OCI-LY1 (cell line): ENCODE data around the gene SKAP2.

Source experiments
- H2AFZ ChIP-seq: fragments of 200-600 bp; sonication (generic), shearing (Covaris generic); 2 replicates; pipeline ENCODE4 v1.6.0; 2014; ENCODE audit warnings: antibody characterized with exemption, mild to moderate bottlenecking, low read length
- H3F3A ChIP-seq: fragments of 200-600 bp; sonication (generic), shearing (Covaris generic); 2 replicates; pipeline ENCODE4 v1.6.0; 2014; ENCODE audit warnings: mild to moderate bottlenecking, antibody characterized with exemption, low read length, moderate library complexity; ENCODE audit not compliant: insufficient read depth
- H3K27ac ChIP-seq: fragments of 200-600 bp; sonication (generic); 2 replicates; pipeline ENCODE4 v1.5.1; 2014; ENCODE audit warnings: low read length, mixed run types, mild to moderate bottlenecking, low read depth; ENCODE audit not compliant: poor library complexity, severe bottlenecking
- H3K27me3 ChIP-seq: fragments of 200-600 bp; sonication (generic); 2 replicates; pipeline ENCODE4 v1.6.0; 2014; ENCODE audit warnings: antibody characterized with exemption, mild to moderate bottlenecking, low read length, moderate library complexity; ENCODE audit not compliant: insufficient read depth
- H3K36me3 ChIP-seq: fragments of 200-600 bp; sonication (generic); 2 replicates; pipeline ENCODE4 v1.6.1; 2014; ENCODE audit warnings: mild to moderate bottlenecking, antibody characterized with exemption, low read length, moderate library complexity, mixed read lengths; ENCODE audit not compliant: insufficient read depth
- H3K4me1 ChIP-seq: fragments of 200-600 bp; sonication (generic); 2 replicates; pipeline ENCODE4 v1.5.1; 2014; ENCODE audit warnings: mild to moderate bottlenecking, low read length, moderate library complexity; ENCODE audit not compliant: insufficient read depth, severe bottlenecking
- H3K4me2 ChIP-seq: fragments of 200-600 bp; sonication (generic), shearing (Covaris generic); 2 replicates; pipeline ENCODE4 v1.6.1; 2014; ENCODE audit warnings: low read length
- H3K4me3 ChIP-seq: fragments of 200-600 bp; sonication (generic); 2 replicates; pipeline ENCODE4 v1.5.1; 2014; ENCODE audit warnings: low read length, low read depth, mild to moderate bottlenecking, mixed read lengths; ENCODE audit not compliant: poor library complexity, severe bottlenecking
- H3K79me2 ChIP-seq: fragments of 200-600 bp; shearing (Covaris generic); 2 replicates; pipeline ENCODE4 v1.6.1; 2016; ENCODE audit warnings: mixed run types, low read length, mixed read lengths; ENCODE audit not compliant: insufficient read depth
- H3K9ac ChIP-seq: fragments of 200-600 bp; sonication (generic), shearing (Covaris generic); 2 replicates; pipeline ENCODE4 v1.6.1; 2014; ENCODE audit warnings: mild to moderate bottlenecking, low read length, mixed read lengths
- H3K9me2 ChIP-seq: fragments of 200-600 bp; sonication (generic), shearing (Covaris generic); 2 replicates; pipeline ENCODE4 v1.6.1; 2014; ENCODE audit warnings: low read depth, mild to moderate bottlenecking, low read length, mixed read lengths
- H3K9me3 ChIP-seq: fragments of 200-600 bp; shearing (Covaris generic); 2 replicates; pipeline ENCODE4 v1.6.1; 2014; ENCODE audit warnings: low read length, mixed read lengths
- H4K20me1 ChIP-seq: fragments of 200-600 bp; sonication (generic), shearing (Covaris generic); 2 replicates; pipeline ENCODE4 v1.6.0; 2016; ENCODE audit warnings: mild to moderate bottlenecking, low read length; ENCODE audit not compliant: insufficient read depth
- EZH2 ChIP-seq: fragments of 200-600 bp; sonication (generic), shearing (Covaris generic); IDR thresholded peaks from 2 replicates; pipeline ENCODE4 v1.8.0; 2017; ENCODE audit warnings: borderline replicate concordance, mixed run types, mild to moderate bottlenecking, antibody characterized with exemption, low read length, moderate library complexity, mixed read lengths
- TF ChIP-seq, protein P1 (sequence below): fragments of 200-600 bp; sonication (generic), shearing (Covaris generic); IDR thresholded peaks from 2 replicates; pipeline ENCODE4 v1.5.1; 2017; ENCODE audit warnings: mild to moderate bottlenecking, antibody characterized with exemption, low read length, moderate library complexity, mixed read lengths

The SKAP2 gene

DNA sequence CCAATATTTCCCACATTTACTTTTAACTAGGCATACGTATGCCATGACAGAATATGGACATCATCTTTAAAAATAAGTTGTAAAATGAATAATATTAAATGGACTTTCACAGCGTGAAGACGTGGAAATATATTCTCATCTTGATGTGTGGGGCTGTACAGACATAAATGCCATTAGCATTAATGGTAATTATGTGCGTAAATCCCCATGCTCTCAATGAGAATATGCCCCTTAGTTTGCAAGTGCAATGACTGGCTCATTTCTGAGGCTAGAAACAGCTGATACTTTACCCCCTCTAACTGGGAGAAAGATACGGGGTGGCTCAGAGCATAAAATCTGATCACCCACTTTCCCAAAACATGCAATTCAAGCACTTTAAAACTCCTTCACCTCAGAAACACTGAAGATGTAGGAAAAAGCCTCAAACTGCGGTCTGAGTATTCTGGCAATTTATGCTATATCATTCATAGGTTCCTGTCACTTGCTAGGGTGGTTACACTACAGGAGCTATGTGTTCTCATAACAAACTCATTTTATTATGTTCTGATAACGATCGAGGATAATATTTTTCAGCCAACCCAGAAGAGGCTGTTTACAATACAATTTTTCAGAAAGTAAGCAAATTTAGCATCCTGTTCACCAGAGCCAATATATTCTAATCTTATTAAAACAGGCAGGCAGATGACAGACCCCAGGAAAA, 211.8 kb downstream of the SKAP2 start:
- H3K9me3 ChIP-seq, result no peaks in the 10 kb centered on the region
- H3K27me3 ChIP-seq, result no peaks in the 10 kb centered on the region
- H3K4me1 ChIP-seq, result no peaks in the 10 kb centered on the region
- H3K9me2 ChIP-seq, result no peaks in the 10 kb centered on the region
- H3K4me3 ChIP-seq, result no peak overlapping the region
- TF ChIP-seq, protein P1, sequence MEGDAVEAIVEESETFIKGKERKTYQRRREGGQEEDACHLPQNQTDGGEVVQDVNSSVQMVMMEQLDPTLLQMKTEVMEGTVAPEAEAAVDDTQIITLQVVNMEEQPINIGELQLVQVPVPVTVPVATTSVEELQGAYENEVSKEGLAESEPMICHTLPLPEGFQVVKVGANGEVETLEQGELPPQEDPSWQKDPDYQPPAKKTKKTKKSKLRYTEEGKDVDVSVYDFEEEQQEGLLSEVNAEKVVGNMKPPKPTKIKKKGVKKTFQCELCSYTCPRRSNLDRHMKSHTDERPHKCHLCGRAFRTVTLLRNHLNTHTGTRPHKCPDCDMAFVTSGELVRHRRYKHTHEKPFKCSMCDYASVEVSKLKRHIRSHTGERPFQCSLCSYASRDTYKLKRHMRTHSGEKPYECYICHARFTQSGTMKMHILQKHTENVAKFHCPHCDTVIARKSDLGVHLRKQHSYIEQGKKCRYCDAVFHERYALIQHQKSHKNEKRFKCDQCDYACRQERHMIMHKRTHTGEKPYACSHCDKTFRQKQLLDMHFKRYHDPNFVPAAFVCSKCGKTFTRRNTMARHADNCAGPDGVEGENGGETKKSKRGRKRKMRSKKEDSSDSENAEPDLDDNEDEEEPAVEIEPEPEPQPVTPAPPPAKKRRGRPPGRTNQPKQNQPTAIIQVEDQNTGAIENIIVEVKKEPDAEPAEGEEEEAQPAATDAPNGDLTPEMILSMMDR, result no peak
- TF ChIP-seq EZH2, result no peak
- no peaks in the 10 kb centered on the region for H3K79me2 ChIP-seq
- H3K36me3 ChIP-seq, result no peaks in the 10 kb centered on the region
- H3K4me2 ChIP-seq, result no peak overlapping the region
- H3K9ac ChIP-seq, result no peak overlapping the region
- no peak overlapping the region for H2AFZ ChIP-seq
- H3F3A ChIP-seq, result no peaks in the 10 kb centered on the region
- H3K27ac ChIP-seq, result no peak overlapping the region
- no peaks in the 10 kb centered on the region for H4K20me1 ChIP-seq

DNA sequence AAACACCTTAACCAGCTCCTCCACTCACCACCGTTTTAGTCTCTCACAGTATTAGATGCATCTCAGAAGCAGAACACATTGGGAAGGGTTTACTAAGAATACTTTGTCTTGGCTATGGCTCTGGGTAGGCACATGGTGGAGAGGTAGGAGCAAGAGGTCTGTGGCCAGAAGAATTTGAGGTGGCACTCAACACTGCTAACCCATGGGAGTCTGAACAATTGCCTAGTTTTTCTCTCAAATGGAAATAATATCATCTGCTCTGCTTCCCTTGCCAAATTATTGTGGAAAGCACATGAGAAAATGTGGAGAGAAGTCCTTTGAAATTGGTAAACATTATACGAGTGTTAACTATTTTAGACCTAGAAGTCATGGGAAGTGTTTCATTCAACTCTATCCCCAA, 214.3 kb downstream of the SKAP2 start:
- H3K4me3 ChIP-seq, result no peak overlapping the region
- H2AFZ ChIP-seq, result no peak overlapping the region
- no peaks in the 10 kb centered on the region for H3K79me2 ChIP-seq
- no peaks in the 10 kb centered on the region for H3F3A ChIP-seq
- no peaks in the 10 kb centered on the region for H3K9me3 ChIP-seq
- H3K4me1 ChIP-seq, result no peaks in the 10 kb centered on the region
- H3K27ac ChIP-seq, result no peak overlapping the region
- H3K27me3 ChIP-seq, result no peaks in the 10 kb centered on the region
- H3K9ac ChIP-seq, result no peak overlapping the region
- H4K20me1 ChIP-seq, result no peaks in the 10 kb centered on the region
- H3K36me3 ChIP-seq, result no peaks in the 10 kb centered on the region
- TF ChIP-seq EZH2, result no peak
- TF ChIP-seq, protein P1, result no peak
- no peaks in the 10 kb centered on the region for H3K9me2 ChIP-seq
- H3K4me2 ChIP-seq, result no peak overlapping the region

DNA sequence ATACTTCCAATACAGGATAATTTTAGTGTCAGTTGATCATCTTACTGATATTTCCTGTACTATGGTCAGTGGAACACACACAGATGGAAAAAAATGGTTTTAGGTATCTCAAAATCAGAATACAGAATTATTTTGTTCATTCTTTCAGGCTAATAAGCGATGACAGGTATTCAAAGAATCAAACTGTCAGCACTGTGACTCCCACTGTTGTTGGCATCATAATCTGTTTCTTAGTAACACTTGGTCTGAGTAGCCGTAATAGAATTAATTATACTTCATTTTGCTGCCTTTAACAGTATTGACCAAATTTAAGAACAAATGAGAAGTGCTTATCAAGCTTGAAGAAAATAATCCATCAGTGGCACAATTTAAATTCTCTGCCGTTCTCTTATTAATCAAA, 215.0 kb downstream of the SKAP2 start:
- no peaks in the 10 kb centered on the region for H3F3A ChIP-seq
- H3K27ac ChIP-seq, result no peak overlapping the region
- H3K9me3 ChIP-seq, result no peaks in the 10 kb centered on the region
- no peak overlapping the region for H3K4me2 ChIP-seq
- H3K36me3 ChIP-seq, result no peaks in the 10 kb centered on the region
- no peaks in the 10 kb centered on the region for H3K27me3 ChIP-seq
- no peak overlapping the region for H2AFZ ChIP-seq
- H3K4me3 ChIP-seq, result no peak overlapping the region
- no peaks in the 10 kb centered on the region for H3K79me2 ChIP-seq
- TF ChIP-seq, protein P1, result no peak
- no peak for TF ChIP-seq EZH2
- no peaks in the 10 kb centered on the region for H3K4me1 ChIP-seq
- no peaks in the 10 kb centered on the region for H3K9me2 ChIP-seq
- H4K20me1 ChIP-seq, result no peaks in the 10 kb centered on the region
- no peak overlapping the region for H3K9ac ChIP-seq
